ENCODE data around the gene CPEB3.
"Not testable (repeated sequence)": the region's sequence is repeated elsewhere in the genome, so short reads cannot be mapped to it uniquely, and the experiment has no call there.

Gene CPEB3

DNA sequence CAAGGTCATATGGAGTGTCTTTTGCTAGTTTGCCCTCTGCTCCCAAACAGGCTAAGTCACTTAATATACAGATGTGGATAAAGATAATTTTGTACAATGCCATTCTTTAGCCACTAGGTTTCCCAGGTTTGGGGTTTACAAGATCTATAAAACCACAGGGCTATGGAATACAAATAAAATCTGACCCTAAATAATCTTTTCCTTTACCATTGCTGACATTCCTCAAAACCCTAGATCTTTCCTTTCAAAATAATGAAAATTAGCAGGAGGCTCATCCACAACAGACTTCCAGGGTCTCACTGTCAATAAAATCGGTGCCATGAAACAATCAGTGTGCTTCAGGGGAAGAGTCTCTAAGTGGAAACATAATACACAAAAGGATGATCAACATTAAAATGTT, 148.4 kb downstream of the CPEB3 start:
- no peak for DNase-seq (ENCODE audit: low read depth)

DNA sequence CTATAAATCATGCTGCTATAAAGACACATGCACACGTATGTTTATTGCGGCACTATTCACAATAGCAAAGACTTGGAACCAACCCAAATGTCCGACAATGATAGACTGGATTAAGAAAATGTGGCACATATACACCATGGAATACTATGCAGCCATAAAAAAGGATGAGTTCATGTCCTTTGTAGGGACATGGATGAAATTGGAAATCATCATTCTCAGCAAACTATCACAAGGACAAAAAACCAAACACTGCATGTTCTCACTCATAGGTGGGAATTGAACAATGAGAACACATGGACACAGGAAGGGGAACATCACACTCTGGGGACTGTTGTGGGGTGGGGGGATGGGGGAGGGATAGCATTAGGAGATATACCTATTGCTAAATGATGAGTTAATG, 149.7 kb downstream of the CPEB3 start:
- DNase-seq (ENCODE audit: low read depth): not testable (repeated sequence)

DNA sequence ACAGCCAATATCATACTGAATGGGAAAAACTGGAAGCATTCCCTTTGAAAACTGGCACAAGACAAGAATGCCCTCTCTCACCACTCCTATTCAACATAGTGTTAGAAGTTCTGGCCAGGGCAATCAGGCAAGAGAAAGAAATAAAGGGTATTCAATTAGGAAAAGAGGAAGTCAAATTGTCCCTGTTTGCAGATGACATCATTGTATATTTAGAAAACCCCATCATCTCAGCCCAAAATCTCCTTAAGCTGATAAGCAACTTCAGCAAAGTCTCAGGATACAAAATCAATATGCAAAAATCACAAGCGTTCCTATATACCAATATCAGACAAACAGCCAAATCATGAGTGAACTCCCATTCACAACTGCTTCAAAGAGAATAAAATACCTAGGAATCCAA, 156.8 kb downstream of the CPEB3 start:
- DNase-seq (ENCODE audit: low read depth): not testable (repeated sequence)

DNA sequence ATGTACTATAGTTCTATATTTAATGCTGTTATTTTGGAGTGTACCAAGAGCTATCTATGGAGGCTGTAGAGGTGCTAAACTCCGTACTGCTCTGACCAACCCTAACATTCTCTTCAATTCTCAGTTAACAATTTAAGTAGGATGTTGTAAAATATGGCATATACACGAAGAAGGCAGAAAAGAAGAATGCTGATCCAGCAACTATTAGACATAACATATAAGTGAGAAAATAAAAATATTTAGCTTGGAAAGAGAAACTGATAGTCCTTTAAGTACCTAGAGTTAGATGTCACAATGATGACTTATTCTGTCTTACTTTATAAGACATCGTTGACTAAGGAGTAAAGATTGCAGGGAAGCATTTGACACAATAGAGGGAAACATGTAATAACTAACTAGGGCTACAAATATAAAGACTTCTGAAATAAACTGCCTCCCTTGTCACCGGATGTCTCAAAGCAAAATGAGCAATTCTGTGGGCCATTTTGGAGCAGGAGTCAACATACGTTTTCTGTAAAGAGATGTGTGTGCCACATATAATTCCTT, 159.5 kb downstream of the CPEB3 start:
- no peak for DNase-seq (ENCODE audit: low read depth)

DNA sequence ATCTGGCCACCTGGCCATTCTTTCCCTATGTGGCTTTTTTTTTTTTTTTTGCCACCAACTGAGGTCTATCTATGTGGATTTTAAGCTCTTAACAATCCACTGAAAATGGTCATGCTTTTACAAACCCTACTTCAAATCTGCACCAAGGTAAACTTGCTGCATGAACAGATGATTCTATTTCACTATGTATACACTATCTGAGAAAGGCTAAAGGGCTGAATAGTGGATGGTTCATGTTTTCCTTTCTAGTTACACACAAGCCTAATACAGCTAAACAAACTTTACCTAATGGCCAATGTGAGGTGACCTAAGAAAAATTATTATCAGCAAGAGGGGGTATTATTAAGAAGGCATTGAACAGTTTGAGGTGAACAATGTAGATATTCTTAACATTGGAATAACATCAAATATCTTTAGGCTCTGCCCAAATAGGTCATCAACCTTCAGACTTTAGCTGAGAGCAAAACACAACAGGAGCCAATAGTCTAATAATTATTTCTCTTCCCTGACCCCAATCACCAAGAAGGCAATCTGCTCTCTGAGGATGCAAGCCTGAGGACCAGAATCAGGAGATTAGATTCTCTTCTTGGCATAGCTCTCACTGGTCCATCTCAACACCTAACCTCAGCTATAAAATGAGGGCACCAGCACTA, 160.1 kb downstream of the CPEB3 start:
- no peak for DNase-seq (ENCODE audit: low read depth)

DNA sequence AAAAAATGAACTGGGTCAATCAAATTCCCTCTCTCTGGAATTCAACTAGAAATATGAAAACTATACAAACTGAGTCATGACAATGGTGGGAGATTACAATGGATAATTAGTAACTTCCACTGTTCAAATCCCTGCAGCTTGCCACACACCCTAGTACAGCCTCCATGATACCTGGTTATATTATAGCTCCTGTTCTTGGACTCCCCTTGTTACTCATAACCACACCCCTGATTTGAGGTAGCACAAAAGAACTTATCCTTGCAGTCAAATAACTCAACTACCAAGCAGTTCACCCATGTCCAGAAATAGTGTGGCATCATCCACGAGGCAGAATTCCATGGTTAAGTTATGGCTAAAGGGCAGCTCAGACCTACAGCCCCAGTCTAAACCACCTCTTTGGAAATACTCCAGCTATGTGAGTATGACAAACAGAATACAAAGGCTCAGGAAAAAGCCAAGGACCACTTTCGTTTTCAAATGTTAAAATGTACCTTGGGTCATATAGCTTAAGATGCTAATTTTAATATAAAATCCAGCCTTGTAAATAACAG, 164.7 kb downstream of the CPEB3 start:
- no peak for DNase-seq (ENCODE audit: low read depth)

DNA sequence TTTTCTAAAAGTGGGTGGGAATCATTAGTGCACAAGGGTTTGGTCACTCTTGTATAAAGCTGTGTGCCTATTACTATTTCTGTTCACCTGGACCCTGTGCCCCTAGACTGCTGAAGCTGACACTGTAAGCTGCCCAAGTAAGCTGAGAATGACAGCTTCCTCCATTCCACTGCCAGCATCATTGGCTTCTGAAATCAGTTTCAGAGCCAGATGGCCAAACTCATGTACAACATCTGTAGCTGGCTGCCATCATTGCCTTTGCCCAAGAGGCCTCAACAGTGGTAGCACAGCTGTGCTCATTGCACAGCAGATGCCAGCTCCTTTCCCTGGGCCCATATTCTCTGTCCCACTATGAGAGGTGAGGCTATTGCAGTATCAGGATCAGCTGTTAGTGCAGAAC, 165.7 kb downstream of the CPEB3 start:
- DNase-seq (ENCODE audit: low read depth): no peak

DNA sequence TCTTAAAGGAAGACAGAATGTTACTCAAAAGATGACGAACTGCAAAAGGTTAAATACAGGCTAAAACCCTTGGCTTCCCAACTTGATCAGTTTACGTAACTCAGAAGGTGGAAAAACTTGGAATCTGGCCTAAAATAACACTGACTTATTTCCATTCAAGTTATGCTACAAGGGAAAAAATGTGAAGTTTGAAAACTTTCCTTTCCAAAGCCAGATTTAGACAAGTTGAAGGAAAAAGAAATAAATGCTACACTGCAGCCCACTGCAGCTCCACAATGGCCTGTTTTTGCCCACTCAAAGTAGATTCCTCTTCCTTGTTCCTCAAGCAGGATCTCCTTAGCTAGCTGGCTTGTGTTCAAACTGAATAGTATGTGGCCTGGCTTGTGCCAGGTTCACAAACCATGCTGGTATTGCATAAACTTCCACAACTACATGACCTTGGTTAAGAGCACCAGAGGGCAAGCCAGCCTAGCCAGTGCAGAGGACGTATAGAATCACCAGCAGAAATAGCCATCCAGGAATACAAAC, 166.2 kb downstream of the CPEB3 start:
- no peak for DNase-seq (ENCODE audit: low read depth)

DNA sequence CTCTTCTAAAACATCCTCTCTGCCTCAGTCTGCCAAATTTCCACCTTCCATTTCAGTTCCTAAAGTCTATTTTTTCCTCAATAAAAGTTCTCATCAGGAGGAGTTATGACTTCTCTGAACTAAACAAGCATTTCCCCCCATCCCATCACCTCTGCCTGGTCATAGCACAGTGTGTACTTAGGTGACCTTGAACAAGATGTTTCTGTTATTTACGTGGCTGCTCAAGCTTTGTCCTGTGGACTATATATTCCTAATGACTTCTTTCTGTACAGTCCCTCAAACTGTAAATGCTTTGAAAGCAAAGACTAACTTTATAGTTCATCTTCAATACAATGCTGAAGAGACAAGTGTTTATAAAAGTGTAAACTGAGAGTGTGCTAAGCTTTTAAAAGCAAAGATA, 166.9 kb downstream of the CPEB3 start:
- DNase-seq (ENCODE audit: low read depth): no peak

DNA sequence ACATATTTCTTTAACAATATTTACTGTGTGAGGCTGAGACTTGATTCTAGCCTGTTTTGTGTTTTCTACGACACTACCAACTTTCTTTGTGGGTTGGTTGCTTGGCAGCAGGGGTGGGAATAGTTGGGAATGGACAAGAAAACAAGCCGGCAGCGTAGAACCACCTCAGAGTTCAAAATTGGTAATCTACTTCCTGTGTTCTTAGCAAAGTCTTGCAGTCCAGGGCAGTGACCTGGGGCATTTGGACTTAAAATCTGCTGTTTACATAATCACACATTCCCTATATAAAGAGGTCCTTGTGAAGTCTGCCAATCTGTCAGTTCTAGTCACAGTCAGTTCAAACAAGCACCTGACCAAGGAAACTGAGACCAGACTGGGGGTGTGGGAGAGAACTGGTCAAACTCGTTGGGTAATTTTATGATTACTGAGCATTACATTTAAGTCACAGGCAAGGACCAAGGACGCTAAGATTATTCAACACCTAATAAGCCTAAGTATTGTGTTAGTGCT, 167.9 kb downstream of the CPEB3 start:
- no peak for DNase-seq (ENCODE audit: low read depth)

DNA sequence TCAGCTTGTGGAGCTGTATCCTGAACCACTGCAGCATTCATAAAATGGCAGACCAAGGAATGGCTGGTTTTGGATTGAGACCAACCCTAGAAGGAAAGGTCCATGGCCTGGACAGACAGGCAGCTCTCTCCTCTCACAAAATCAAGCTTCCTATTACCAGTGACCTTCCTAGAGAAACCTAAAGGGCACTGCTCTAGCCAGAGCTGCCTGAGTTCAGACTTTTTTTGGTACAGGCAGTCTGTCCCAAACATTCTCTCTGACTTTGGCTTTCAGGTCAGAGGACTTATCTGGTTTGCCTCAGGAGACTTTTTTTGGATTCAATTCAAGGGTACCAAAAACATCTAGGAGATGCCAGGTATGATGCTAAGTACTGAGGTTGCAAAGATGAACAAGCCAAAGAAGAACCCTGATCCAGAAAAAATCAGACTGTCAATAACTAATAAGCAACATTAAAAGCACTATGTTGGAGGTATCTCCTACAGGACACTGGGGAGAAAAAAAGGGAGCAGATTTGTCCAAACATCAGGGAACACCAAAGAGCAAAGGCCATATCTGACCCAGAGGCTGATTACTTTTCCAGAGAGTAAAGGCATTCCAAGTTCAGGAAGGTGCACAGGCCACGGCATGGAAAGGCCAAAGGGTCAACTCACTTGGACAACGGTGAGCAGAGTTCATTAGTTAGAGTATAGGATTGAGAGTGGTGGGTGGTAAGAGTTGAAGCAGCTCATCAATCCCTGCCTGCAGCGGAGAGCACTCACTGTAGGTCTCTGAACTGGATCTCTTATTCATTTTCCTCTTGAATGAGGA, 169.0 kb downstream of the CPEB3 start:
- no peak for DNase-seq (ENCODE audit: low read depth)

DNA sequence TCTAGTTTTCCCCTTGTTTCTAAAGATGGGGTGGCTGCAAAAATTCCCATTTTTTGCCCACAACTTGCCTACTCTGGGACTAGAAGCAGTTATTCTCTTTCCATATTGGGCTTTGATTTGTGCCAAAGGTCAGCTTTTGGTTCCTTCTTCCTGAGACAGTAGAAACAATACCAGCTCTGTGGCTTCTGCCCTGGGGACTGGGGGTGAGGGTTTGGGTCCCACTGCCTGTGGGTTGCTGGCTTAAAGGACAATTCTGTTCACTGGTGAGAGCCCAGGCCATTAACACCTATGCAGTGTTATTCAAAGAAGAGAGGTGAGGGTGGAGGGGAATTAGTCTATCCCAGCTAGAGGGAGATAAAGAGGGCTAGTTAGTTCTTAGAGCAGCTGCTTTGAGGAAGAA, 171.5 kb downstream of the CPEB3 start:
- DNase-seq (ENCODE audit: low read depth): no peak

DNA sequence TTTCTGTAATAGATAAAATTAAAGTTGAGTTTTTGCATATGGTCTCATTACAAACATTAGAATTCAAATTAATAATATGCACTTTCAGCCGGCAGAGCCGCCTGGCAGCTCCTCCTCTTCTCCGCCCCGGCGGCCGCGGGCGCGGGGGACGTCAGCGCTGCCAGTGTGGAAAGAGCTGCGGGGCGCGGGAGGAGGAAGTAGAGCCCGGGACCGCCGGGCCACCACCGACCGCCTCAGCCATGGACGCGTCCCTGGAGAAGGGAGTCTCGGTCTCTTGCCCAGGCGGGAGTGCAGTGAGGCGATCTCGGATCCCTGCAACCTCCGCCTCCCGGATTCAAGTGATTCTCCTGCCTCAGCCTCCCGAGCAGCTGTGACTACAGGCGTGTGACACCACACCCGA, 176.0 kb downstream of the CPEB3 start:
- not testable (repeated sequence) for DNase-seq (ENCODE audit: low read depth)

DNA sequence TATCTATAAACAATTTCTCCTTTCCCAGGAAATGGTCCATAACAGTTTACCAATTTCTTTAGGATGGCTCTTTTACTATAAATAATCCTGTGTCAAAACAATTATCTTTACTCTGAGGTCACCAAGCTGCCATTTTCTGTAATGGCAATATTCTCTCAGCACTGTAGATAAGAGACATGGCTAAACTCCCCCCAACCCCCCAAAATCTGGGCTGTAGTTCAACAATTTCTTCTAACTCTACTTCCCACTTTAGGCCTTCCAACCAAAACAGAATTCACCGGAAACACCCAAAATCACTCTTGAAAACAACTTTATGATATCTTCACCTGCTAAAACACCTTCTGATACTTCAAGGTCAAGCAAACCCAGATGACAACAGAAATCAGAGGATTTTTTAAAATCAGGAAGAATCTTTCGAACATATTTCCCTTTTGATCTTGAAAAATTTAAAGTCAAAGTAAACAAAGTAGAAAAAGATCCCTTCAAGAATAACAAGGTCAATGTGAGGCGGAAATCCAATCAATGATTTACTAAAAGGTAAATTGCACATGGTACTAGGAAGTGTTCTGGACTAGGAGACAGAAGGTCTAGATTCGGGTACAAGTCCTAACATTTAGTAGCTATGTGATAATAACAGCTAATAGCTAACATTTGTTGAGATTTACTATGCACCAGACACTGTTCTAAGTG, 176.8 kb downstream of the CPEB3 start:
- no peak for DNase-seq (ENCODE audit: low read depth)

DNA sequence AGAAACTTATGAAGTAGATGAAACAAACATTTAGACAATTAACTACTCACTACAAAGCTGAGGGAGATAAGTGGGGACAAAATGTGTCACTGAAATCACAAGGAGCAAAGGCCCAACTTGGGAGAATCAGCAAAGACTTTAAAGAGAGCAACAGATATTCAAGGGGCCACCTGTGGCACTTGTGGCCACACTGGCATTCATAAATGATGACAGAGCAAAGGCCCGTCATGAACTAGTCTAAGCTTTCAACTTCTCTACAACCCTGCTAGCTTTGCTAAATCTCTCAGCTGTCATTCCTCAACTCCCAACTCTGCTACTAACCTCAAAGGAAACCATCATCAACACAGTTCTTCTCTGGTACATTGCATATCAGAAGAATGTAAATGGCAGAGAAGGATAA, 178.4 kb downstream of the CPEB3 start:
- DNase-seq (ENCODE audit: low read depth): no peak

DNA sequence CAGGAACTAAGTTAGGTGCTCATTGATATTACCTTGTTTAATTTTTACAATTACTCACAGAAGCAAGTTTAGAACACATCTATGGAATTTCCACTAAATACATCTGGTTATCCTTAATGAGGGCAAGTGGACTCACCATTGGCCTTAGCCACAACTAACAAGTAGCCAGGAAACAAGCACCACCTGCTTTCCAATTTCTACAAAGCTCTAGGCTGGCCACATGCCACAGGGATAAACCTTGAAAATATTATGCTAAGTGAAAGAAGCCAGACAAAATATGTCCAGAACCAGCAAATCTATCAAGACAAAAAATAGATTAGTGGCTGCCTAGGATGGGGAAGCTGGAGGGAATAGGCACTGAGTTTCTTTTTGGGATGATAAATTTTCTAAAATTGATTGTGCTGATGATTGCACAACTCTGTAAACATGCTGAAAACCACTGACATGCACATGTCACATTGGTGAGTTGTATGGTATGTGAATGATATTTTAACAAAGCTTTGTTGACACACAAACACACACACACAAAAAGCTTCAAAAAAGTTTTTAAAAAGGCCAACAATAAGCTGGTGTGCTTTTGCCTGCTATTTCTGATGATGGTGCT, 179.4 kb downstream of the CPEB3 start:
- no peak for DNase-seq (ENCODE audit: low read depth)

DNA sequence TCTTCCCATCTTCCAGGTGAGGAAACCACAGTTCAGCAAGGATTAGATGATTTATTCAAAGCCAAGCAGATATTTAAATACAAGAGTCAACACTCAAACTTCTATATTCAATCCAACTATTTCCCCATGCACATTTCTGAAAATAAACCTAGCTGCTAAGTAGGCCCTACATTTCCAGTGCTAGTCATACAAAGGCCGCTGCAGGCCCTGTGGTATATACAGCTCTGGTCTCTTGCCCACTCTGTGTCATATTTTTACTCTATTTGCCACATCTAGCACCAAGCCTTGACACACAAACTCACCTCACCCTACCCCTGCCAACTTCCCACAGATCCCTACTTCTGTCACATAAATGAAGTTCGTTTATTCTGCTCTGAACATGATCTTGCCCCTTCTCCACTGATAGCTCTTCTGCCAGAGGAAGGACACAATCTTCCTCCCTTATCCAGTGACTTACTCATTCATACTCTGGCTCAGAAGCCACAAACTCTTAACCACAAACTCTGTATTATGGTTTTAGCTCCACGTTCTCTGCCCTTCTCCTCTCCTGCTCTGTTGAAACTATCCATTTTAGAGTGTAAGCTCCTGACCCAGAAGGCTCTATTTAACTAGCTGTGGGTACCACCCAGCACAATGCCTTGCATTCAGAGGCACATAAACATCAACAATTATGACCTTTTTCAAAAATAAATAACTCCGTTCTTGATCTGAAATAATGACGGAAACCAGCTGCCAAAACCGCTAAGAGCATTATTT, 180.7 kb downstream of the CPEB3 start:
- no peak for DNase-seq (ENCODE audit: low read depth)

DNA sequence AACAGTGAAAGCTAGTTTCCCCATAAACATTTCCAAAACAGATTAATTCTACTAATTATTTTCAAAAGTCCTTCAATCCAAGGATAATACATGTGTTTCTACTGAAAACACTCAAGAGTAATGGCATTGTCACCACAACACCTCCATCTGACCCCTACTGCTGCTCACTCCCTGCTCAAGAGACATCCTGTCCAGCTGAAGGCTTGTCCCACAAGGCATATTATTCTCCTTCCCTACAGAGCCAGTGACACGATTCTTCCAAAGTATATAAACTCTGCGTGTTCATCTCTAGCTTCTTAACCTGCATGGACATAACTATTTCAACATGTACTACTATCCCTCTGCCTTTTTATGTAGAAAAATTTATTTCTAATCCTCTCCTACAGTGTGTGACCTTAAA, 182.1 kb downstream of the CPEB3 start:
- DNase-seq (ENCODE audit: low read depth): no peak

DNA sequence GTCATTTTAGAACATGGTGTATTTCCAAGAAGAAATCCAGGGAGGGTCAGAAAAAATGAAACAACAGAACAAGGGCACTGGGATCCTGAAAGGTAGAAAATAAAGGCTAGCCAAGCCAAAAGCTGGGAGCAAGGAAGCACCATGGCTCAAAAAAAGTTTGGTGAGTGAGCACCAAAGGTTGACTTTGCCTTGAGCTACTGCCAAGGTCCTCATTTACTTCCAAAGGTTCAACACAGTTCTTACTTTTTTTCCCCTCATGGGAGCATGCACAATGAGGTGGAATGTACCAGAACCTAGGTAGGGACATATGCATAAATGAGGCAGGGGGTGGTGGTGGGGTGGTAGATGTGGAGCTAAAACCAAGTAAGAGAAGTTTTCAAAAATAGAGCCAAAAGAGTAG, 182.8 kb downstream of the CPEB3 start:
- no peak for DNase-seq (ENCODE audit: low read depth)

DNA sequence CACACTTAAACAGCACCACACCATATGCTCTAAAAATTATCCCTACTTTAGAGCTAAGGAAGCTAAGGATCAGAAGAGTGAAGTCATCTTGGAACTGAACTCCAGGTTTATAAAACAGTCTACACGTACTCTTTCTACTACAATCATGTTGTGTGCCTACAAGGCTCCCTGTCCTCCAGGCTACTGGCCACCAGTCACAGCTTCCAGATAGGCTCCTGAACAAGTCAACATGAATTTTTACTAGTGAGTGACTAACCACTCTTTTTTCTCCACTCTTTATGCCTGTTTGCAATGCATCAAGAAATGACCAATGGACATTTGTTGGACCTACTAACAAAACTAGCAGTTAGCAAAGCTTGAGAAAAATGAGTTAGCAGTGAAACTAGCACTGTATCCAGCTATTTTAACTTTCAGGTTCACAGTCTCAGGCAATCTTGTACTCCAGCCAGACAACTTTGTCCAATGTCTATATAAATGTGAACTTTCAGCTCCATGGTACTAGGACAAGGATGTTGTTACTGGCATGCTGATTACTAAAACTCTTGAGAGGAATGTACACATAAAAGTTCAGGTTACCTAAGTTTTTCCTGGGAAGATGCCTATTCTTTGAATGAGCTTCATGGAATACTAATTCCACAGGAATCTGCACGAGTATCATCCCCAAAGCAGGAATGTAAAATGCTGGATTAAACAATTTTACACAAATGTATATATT, 187.3 kb downstream of the CPEB3 start:
- DNase-seq (ENCODE audit: low read depth): no peak
